Activated CD8-positive, alpha-beta T cell treated with anti-CD3 and anti-CD28 coated beads for 36 hours (primary cell): ENCODE data around the gene MTF1. TPM values are rescaled to one million over a fixed set of nuclear protein-coding genes. Genes with fewer than 3 reads are reported as not detected.

Experiments used
- ATAC-seq: fragments of 200-7000 bp; cut with Tn5 transposase; one replicate; pipeline ENCODE4 v1.10.0; 2021; ENCODE audit warnings: mild to moderate bottlenecking, moderate library complexity
- CTCF ChIA-PET: fragments of 350-600 bp; sonication (Branson Sonifier 250); formaldehyde crosslinking; loops from one replicate; lab custom pipeline; 2021; ENCODE audit warnings: antibody characterized with exemption; lab: Charles Lee
- POLR2A ChIA-PET: fragments of 350-600 bp; sonication (Branson Sonifier 250); formaldehyde crosslinking; loops from one replicate; lab custom pipeline; 2021; ENCODE audit warnings: antibody characterized with exemption; lab: Charles Lee
- DNase-seq: peaks from one replicate; pipeline ENCODE4 v3.0.0-alpha.2; 2020
- H3K27ac Mint-ChIP-seq: one replicate; pipeline ENCODE4 v1.8.0; 2021; ENCODE audit warnings: mild to moderate bottlenecking, mixed read lengths
- H3K27me3 Mint-ChIP-seq: one replicate; pipeline ENCODE4 v1.8.0; 2021; ENCODE audit warnings: mixed read lengths
- H3K36me3 Mint-ChIP-seq: one replicate; pipeline ENCODE4 v1.8.0; 2021; ENCODE audit warnings: low read depth, mixed read lengths
- H3K4me1 Mint-ChIP-seq: one replicate; pipeline ENCODE4 v1.8.0; 2021; ENCODE audit warnings: low read depth, mixed read lengths
- H3K4me3 Mint-ChIP-seq: one replicate; pipeline ENCODE4 v1.8.0; 2021; ENCODE audit warnings: mild to moderate bottlenecking, moderate library complexity, mixed read lengths
- H3K9me3 Mint-ChIP-seq: one replicate; pipeline ENCODE4 v1.8.0; 2021; ENCODE audit warnings: mixed read lengths
- intact Hi-C: fragments of 100-400 bp; cut with micrococcal nuclease; formaldehyde crosslinking; loops from one replicate; pipeline ENCODE4 v1.10.0; 2022
- total RNA-seq, 2 experiments: library from RNA; stranded (reverse); gene quantifications; one replicate each; pipeline ENCODE4 v1.2.3, GENCODE V29; 2021
- TF ChIP-seq, protein P1 (sequence below): fragments of 200-600 bp; IDR thresholded peaks from one replicate; pipeline ENCODE4 v1.8.0; 2022; ENCODE audit warnings: antibody characterized with exemption, mild to moderate bottlenecking

Gene MTF1
- total RNA-seq, 2 experiments from 2014 or later: 17.7 to 21.3 TPM

DNA sequence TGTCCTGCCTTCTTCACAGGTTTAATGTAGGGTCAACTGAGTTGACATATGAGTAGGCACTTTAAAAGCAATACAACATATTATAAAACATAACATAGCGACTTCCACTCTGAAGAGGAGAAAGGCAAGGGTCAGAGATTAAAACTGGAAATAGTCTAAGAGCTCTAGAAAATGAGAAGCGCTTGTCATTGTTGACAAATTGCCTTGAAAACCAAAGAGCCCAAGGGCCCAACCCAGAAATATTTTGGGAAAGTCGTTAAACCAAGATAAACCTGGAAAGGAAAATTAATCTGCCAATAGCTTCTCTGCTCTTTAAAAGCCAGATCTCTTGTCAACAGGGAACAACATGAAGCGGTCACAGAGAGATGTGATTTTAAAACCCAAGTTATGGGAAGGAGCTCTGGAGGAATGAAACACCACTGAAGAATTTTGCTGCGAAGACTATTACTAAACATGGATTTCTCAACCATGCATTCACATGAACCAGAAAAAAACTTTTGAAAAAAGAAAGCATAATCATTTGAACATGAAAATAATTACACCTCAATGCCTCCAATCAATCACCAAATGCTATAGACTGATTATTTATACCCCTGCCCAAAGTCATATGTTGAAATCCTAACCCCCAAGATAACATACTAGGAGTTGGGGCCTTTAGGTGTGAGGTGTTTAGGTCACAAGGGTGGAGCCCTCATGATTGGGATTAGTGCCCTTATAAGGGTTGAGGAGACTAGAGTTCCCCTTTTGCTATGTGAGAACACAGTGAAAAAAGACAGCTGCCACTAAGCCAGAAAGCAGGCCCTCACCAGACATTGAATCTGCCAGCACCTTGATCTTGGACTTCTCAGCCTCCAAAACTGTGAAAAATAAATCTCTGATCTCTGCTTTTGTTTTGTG is 33.0 kb upstream of the MTF1 start:
- no peak for ATAC-seq
- TF ChIP-seq, protein P1, sequence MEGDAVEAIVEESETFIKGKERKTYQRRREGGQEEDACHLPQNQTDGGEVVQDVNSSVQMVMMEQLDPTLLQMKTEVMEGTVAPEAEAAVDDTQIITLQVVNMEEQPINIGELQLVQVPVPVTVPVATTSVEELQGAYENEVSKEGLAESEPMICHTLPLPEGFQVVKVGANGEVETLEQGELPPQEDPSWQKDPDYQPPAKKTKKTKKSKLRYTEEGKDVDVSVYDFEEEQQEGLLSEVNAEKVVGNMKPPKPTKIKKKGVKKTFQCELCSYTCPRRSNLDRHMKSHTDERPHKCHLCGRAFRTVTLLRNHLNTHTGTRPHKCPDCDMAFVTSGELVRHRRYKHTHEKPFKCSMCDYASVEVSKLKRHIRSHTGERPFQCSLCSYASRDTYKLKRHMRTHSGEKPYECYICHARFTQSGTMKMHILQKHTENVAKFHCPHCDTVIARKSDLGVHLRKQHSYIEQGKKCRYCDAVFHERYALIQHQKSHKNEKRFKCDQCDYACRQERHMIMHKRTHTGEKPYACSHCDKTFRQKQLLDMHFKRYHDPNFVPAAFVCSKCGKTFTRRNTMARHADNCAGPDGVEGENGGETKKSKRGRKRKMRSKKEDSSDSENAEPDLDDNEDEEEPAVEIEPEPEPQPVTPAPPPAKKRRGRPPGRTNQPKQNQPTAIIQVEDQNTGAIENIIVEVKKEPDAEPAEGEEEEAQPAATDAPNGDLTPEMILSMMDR: no peak
- Mint-ChIP-seq H3K27ac (no peak overlapping the region), H3K4me1 (peaks cover 2% of the 10 kb centered on the region), H3K9me3 (no peaks in the 10 kb centered on the region), H3K27me3 (no peaks in the 10 kb centered on the region), H3K36me3 (peaks cover 7% of the 10 kb centered on the region), H3K4me3 (no peak overlapping the region)
- intact Hi-C loops: no loop called here
- DNase-seq: no peak
- POLR2A ChIA-PET: interaction anchor here (1.2 kb wide), 1 partner anchor 10 kb away, joined by 3 read pairs; no protein-coding TSS in a partner anchor
- CTCF ChIA-PET: interaction anchor here (0.9 to 2.5 kb wide), 4 partner anchors 32 to 97 kb away, joined by 3 to 6 read pairs (median 4); partner anchors contain the start of genes MTF1 and SF3A3

DNA sequence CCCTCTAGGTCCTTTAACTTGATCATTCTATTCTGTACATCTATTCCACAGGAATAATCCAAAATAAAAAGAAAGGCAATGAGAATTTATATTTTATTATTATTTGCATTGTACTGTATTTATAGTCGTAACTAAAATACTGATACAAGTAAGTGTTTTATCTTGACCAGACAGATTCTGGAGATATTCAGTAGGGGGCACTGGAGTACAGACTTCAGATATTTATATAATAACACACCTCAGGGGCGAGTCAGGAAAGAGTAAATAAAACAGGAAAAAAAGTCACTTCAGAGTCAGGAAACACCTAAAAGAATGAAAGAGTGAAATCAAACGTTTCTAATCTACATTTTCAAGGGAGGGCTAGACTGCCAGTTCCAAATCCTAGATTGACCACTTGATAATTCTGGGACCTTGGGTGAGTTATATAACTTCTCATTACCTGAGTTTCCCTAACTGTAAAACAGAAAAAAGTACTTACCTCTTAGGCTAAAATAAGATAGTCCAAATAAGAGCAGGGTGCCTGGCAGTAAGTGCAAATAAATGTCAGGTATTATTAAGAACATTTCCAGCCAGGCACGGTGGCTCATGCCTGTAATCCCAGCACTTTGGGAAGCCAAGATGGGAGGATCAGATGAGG is 31.1 kb upstream of the MTF1 start:
- Mint-ChIP-seq H3K27ac (no peak overlapping the region), H3K9me3 (no peaks in the 10 kb centered on the region), H3K36me3 (peaks cover 20% of the 10 kb centered on the region), H3K27me3 (no peaks in the 10 kb centered on the region), H3K4me3 (no peak overlapping the region), H3K4me1 (peaks cover 2% of the 10 kb centered on the region)
- intact Hi-C loops: no loop called here
- POLR2A ChIA-PET: no interaction called here
- ATAC-seq (peak; percentile 62), DNase-seq (peak; percentile 10)
- TF ChIP-seq, protein P1: peak; percentile 81
- CTCF ChIA-PET: interaction anchor here (0.7 to 1.9 kb wide), 6 partner anchors 12 to 129 kb away, joined by 3 to 7 read pairs (median 4); no protein-coding TSS in a partner anchor

DNA sequence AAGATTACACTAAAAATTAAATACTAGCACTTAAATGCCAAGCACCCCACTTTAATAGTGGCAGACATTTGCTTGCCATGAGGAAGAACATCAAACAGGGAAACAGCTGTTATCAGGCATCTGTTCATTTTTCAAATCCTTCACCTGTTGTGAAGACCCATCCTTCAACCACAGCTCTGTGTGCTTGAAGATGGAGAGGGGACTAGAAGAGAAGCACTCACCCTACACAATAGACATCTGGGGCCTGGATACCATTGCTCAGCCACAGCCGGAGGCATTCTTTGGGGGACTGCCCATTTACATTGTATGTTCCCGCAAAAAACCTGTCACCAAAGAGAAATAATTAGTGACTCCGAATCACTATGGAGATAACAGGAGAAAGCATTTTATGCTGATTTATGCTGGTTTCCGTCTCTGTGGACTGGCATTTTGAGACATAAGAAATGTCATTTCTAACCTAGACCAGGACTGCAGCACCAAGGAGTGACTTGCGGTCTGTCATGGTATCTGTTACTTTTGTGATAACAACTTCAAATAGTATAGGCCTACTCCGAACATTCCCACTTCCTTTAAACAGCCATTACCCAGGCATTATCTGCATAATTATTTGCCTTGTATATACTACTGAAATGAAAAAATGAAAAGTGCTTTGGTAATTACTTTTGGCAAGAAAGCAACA is 28.8 kb upstream of the MTF1 start:
- intact Hi-C loops: no loop called here
- no peak overlapping the region for H3K27ac Mint-ChIP-seq
- no peaks in the 10 kb centered on the region for H3K9me3 Mint-ChIP-seq
- H3K4me3 Mint-ChIP-seq: no peak overlapping the region
- no peak for DNase-seq
- peaks cover 25% of the 10 kb centered on the region for H3K36me3 Mint-ChIP-seq
- ChIA-PET CTCF (interaction anchor here (0.7 to 2.2 kb wide), 4 partner anchors 17 to 101 kb away, joined by 3 to 9 read pairs (median 5); partner anchors contain the start of gene MTF1), POLR2A (interaction anchor here (1.2 kb wide), 1 partner anchor 10 kb away, joined by 3 read pairs; no protein-coding TSS in a partner anchor)
- ATAC-seq: no peak
- no peaks in the 10 kb centered on the region for H3K27me3 Mint-ChIP-seq
- peaks cover 2% of the 10 kb centered on the region for H3K4me1 Mint-ChIP-seq
- TF ChIP-seq, protein P1: no peak

DNA sequence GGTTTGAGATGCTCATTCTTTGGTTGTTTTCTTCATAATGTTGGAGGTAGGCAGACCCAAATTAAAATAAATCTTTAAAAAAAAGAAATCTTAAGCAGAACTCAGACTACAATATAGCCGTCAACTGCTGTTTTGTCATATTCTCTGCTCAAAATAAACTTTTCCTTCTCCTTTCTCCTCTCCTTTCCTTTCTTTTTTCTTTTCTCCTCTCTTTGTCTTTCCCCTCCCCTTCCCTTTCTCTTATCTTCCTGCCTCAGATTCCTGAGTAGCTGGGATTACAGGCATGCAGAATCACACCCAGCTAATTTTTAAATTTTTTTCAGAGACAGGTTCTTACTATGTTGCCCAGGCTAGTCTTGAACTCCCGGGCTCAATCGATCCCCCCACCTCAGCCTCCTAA is 24.8 kb upstream of the MTF1 start:
- TF ChIP-seq, protein P1: no peak
- ChIA-PET POLR2A (interaction anchor here (0.6 kb wide), 1 partner anchor 1022 kb away, joined by 3 read pairs; no protein-coding TSS in a partner anchor), CTCF (interaction anchor here (1.7 kb wide), 1 partner anchor 52 kb away, joined by 5 read pairs; no protein-coding TSS in a partner anchor)
- DNase-seq: no peak
- no peak for ATAC-seq
- Mint-ChIP-seq H3K36me3 (peaks cover 35% of the 10 kb centered on the region), H3K9me3 (no peaks in the 10 kb centered on the region), H3K4me3 (no peak overlapping the region), H3K27ac (no peak overlapping the region), H3K4me1 (no peaks in the 10 kb centered on the region), H3K27me3 (no peaks in the 10 kb centered on the region)
- intact Hi-C loops: no loop called here
